ENCODE data around the gene VPS26C. TPM values are rescaled to one million over a fixed set of nuclear protein-coding genes. Genes with fewer than 3 reads are reported as not detected.

The VPS26C gene
- total RNA-seq, 1 experiment from 2014 or later = 47.4 TPM

DNA sequence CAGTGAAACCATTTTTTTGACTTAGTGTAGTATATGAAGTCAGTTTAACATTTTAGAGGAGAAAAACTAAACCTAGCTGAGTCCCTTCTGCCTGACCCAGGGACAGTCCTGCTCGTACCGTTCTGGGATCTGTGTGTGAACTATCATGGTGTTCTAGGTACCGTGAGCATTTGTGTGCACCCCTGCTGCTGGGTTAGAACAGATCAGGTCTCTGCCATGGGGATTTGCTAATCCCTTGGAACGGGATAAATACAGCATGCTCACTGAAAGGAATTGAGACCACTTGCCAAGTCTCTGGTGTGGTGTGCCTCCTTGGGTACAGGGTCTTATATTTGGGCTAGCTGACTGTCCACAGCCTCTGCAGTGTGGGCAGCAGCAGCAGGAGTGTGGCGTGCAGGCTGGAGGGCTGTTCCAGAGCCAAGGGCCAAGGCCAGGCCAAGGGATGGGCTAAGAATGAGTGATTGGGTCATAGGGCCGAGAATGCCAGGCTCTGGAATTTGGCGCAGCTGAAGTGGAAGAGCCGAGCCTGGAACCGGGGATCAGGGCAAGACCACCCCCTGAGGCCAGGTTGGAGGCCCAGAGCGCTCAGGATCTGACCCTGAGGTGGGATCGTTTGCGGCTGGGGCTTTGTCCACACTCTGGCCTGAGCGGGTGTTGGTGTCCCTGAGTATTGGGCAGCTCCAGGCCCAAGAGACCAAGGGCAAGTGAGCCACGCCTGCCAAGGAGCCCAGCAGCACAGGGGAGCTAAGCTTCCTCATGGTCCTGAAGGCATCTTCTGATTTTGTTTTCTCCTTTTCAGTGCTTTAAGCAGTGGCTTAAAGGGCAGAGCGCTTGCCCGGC is 66.3 kb downstream of the VPS26C start:
- no peaks in the 10 kb centered on the region for H3K9me3 ChIP-seq (ENCODE audit: control insufficient read depth, insufficient read depth, low read depth, low read length)
- in situ Hi-C loops (cut with HindIII; ENCODE audit: low pct_unique_long_range_greater_than_20kb, low sequenced_read_pairs) = no loop called here
- no peak overlapping the region for H3K27ac ChIP-seq (ENCODE audit: low read length)
- BruUV-seq (replicated peaks) = no TSS peak
- ATAC-seq = no peak
- TF ChIP-seq, protein P1, sequence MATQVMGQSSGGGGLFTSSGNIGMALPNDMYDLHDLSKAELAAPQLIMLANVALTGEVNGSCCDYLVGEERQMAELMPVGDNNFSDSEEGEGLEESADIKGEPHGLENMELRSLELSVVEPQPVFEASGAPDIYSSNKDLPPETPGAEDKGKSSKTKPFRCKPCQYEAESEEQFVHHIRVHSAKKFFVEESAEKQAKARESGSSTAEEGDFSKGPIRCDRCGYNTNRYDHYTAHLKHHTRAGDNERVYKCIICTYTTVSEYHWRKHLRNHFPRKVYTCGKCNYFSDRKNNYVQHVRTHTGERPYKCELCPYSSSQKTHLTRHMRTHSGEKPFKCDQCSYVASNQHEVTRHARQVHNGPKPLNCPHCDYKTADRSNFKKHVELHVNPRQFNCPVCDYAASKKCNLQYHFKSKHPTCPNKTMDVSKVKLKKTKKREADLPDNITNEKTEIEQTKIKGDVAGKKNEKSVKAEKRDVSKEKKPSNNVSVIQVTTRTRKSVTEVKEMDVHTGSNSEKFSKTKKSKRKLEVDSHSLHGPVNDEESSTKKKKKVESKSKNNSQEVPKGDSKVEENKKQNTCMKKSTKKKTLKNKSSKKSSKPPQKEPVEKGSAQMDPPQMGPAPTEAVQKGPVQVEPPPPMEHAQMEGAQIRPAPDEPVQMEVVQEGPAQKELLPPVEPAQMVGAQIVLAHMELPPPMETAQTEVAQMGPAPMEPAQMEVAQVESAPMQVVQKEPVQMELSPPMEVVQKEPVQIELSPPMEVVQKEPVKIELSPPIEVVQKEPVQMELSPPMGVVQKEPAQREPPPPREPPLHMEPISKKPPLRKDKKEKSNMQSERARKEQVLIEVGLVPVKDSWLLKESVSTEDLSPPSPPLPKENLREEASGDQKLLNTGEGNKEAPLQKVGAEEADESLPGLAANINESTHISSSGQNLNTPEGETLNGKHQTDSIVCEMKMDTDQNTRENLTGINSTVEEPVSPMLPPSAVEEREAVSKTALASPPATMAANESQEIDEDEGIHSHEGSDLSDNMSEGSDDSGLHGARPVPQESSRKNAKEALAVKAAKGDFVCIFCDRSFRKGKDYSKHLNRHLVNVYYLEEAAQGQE (IDR thresholded peaks at IDR 0.05; ENCODE audit: insufficient read depth in 1 of 2, low read depth in 2 of 2, low read length in 1 of 2) = no peak
- TF ChIP-seq SIN3A (IDR thresholded peaks at IDR 0.05; ENCODE audit: borderline replicate concordance, insufficient read depth, low read depth, low read length) = no peak
- no peak for TF ChIP-seq POLR2AphosphoS5 (IDR thresholded peaks at IDR 0.05; ENCODE audit: low read depth, low read length)
- no peak for TF ChIP-seq TCF7L2 (IDR thresholded peaks at IDR 0.05; ENCODE audit: low read depth, low read length)
- TF ChIP-seq CTCF (IDR thresholded peaks at IDR 0.05) = no peak
- no peak for DNase-seq (ENCODE audit: low read depth, low spot score)
- no peaks in the 10 kb centered on the region; the same call in 1 of the 2 replicates for H3K36me3 ChIP-seq (ENCODE audit: control insufficient read depth, insufficient read depth, low read length)
- H3K27me3 ChIP-seq (ENCODE audit: control insufficient read depth, insufficient read depth, low read length) = no peaks in the 10 kb centered on the region
- peaks cover 12% of the 10 kb centered on the region; the same call in 1 of the 2 replicates for H3K4me1 ChIP-seq (ENCODE audit: control insufficient read depth, insufficient read depth, low read length)
- CTCF ChIA-PET = no interaction called here
- H3K4me3 ChIP-seq (ENCODE audit: low read depth in 2 of 2, low read length in 2 of 2) = no peak overlapping the region
- POLR2A ChIA-PET = no interaction called here
- intact Hi-C loops (cut with micrococcal nuclease; ENCODE audit: unreplicated experiment) = no loop called here

GRCh38 chr21:37199057-37199924 is 67.8 kb downstream of the VPS26C start:
- in situ Hi-C loops (cut with HindIII; ENCODE audit: low pct_unique_long_range_greater_than_20kb, low sequenced_read_pairs) = no loop called here
- no TSS peak for BruUV-seq (replicated peaks)
- TF ChIP-seq SIN3A (IDR thresholded peaks at IDR 0.05; ENCODE audit: borderline replicate concordance, insufficient read depth, low read depth, low read length) = no peak
- TF ChIP-seq, protein P1 (IDR thresholded peaks at IDR 0.05; ENCODE audit: insufficient read depth in 1 of 2, low read depth in 2 of 2, low read length in 1 of 2) = no peak
- no peak for TF ChIP-seq TCF7L2 (IDR thresholded peaks at IDR 0.05; ENCODE audit: low read depth, low read length)
- no peak for TF ChIP-seq POLR2AphosphoS5 (IDR thresholded peaks at IDR 0.05; ENCODE audit: low read depth, low read length)
- TF ChIP-seq CTCF (IDR thresholded peaks at IDR 0.05) = no peak
- Histone ChIP-seq H3K27me3 (ENCODE audit: control insufficient read depth, insufficient read depth, low read length) (no peaks in the 10 kb centered on the region), H3K9me3 (ENCODE audit: control insufficient read depth, insufficient read depth, low read depth, low read length) (no peaks in the 10 kb centered on the region), H3K4me1 (ENCODE audit: control insufficient read depth, insufficient read depth, low read length) (peaks cover 12% of the 10 kb centered on the region; the same call in 1 of the 2 replicates), H3K36me3 (ENCODE audit: control insufficient read depth, insufficient read depth, low read length) (no peaks in the 10 kb centered on the region; the same call in 1 of the 2 replicates), H3K27ac (ENCODE audit: low read length) (peak overlapping the region; percentile 44; the same call in 1 of the 2 replicates), H3K4me3 (ENCODE audit: low read depth in 2 of 2, low read length in 2 of 2) (no peak overlapping the region)
- ChIA-PET CTCF (no interaction called here), POLR2A (no interaction called here)
- intact Hi-C loops (cut with micrococcal nuclease; ENCODE audit: unreplicated experiment) = no loop called here
- ATAC-seq (peak; percentile 87), DNase-seq (ENCODE audit: low read depth, low spot score) (peak; percentile 17)

Measured in Panc1 (cell line).